ENCODE measurements around the gene ATG4A.

Gene ATG4A

DNA sequence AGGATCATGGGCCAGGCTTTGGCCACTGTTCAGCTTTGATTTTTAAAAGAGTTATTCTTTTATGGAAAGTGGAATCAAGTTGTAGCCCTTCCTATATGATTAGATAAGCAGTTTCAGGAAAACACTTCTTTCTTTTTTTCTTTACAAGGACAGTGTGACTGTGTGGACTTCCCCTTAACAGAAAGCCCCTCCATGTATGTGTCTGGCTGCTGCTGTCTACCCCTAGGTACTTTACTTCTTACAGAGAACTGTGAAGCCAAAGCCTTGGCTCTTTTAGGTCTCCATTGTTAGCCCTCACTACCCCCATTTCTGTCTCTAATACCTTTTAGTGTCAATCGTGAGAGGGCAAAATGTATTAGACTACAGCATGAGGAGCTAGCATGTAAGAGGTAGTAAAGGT is 27.6 kb upstream of the ATG4A start:
- no peak overlapping the region for H2AFZ ChIP-seq (ENCODE audit: low read length)
- H3K9me3 ChIP-seq (ENCODE audit: low read length), result no peaks in the 10 kb centered on the region
- H3K9ac ChIP-seq (ENCODE audit: low read length), result no peak overlapping the region
- H3K27me3 ChIP-seq (ENCODE audit: insufficient read depth, low read length), result no peaks in the 10 kb centered on the region
- TF ChIP-seq, protein P1, sequence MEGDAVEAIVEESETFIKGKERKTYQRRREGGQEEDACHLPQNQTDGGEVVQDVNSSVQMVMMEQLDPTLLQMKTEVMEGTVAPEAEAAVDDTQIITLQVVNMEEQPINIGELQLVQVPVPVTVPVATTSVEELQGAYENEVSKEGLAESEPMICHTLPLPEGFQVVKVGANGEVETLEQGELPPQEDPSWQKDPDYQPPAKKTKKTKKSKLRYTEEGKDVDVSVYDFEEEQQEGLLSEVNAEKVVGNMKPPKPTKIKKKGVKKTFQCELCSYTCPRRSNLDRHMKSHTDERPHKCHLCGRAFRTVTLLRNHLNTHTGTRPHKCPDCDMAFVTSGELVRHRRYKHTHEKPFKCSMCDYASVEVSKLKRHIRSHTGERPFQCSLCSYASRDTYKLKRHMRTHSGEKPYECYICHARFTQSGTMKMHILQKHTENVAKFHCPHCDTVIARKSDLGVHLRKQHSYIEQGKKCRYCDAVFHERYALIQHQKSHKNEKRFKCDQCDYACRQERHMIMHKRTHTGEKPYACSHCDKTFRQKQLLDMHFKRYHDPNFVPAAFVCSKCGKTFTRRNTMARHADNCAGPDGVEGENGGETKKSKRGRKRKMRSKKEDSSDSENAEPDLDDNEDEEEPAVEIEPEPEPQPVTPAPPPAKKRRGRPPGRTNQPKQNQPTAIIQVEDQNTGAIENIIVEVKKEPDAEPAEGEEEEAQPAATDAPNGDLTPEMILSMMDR (IDR thresholded peaks at IDR 0.05; ENCODE audit: low read length), result no peak
- TF ChIP-seq EZH2 (IDR thresholded peaks at IDR 0.05; ENCODE audit: borderline replicate concordance, low read length), result no peak
- no peak overlapping the region for H3K27ac ChIP-seq (ENCODE audit: low read depth, low read length, poor library complexity, severe bottlenecking)
- H3K4me2 ChIP-seq (ENCODE audit: low read length), result no peak overlapping the region
- no peaks in the 10 kb centered on the region for H3K4me1 ChIP-seq (ENCODE audit: insufficient read depth, low read length, severe bottlenecking)
- no peaks in the 10 kb centered on the region for H3K36me3 ChIP-seq (ENCODE audit: insufficient read depth, low read length)
- H3F3A ChIP-seq (ENCODE audit: insufficient read depth, low read length), result no peaks in the 10 kb centered on the region
- H3K9me2 ChIP-seq (ENCODE audit: low read depth, low read length), result no peaks in the 10 kb centered on the region
- no peaks in the 10 kb centered on the region for H4K20me1 ChIP-seq (ENCODE audit: insufficient read depth, low read length)
- H3K79me2 ChIP-seq (ENCODE audit: insufficient read depth, low read length), result no peaks in the 10 kb centered on the region
- no peak overlapping the region for H3K4me3 ChIP-seq (ENCODE audit: low read depth, low read length, poor library complexity, severe bottlenecking)

DNA sequence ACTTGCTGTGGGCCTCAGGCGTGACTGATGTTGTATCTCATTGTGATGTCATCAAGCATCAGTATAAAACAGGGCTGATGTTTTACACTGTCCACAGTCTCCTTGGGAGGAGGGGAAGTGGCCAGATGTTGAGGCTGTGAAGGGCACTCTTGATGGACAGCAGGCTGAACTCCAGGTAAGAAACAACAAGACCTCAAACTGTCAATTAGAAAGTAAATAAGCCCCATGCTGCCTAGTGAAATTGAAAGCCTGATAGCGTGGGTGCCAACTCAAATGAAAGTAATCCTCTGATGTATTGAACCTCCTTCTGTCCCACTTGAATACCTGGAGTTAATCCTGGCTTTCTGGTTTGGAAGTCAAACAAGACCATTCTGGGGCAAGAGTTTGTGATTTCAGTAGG is 27.0 kb upstream of the ATG4A start:
- no peaks in the 10 kb centered on the region for H3K27me3 ChIP-seq (ENCODE audit: insufficient read depth, low read length)
- no peak overlapping the region for H3K9ac ChIP-seq (ENCODE audit: low read length)
- H2AFZ ChIP-seq (ENCODE audit: low read length), result no peak overlapping the region
- H3F3A ChIP-seq (ENCODE audit: insufficient read depth, low read length), result no peaks in the 10 kb centered on the region
- no peaks in the 10 kb centered on the region for H3K9me3 ChIP-seq (ENCODE audit: low read length)
- no peak overlapping the region for H3K4me3 ChIP-seq (ENCODE audit: low read depth, low read length, poor library complexity, severe bottlenecking)
- H3K4me2 ChIP-seq (ENCODE audit: low read length), result no peak overlapping the region
- no peaks in the 10 kb centered on the region for H3K9me2 ChIP-seq (ENCODE audit: low read depth, low read length)
- no peaks in the 10 kb centered on the region for H3K36me3 ChIP-seq (ENCODE audit: insufficient read depth, low read length)
- H3K4me1 ChIP-seq (ENCODE audit: insufficient read depth, low read length, severe bottlenecking), result no peaks in the 10 kb centered on the region
- no peak for TF ChIP-seq EZH2 (IDR thresholded peaks at IDR 0.05; ENCODE audit: borderline replicate concordance, low read length)
- TF ChIP-seq, protein P1 (IDR thresholded peaks at IDR 0.05; ENCODE audit: low read length), result no peak
- no peaks in the 10 kb centered on the region for H4K20me1 ChIP-seq (ENCODE audit: insufficient read depth, low read length)
- H3K27ac ChIP-seq (ENCODE audit: low read depth, low read length, poor library complexity, severe bottlenecking), result no peak overlapping the region
- H3K79me2 ChIP-seq (ENCODE audit: insufficient read depth, low read length), result no peaks in the 10 kb centered on the region

DNA sequence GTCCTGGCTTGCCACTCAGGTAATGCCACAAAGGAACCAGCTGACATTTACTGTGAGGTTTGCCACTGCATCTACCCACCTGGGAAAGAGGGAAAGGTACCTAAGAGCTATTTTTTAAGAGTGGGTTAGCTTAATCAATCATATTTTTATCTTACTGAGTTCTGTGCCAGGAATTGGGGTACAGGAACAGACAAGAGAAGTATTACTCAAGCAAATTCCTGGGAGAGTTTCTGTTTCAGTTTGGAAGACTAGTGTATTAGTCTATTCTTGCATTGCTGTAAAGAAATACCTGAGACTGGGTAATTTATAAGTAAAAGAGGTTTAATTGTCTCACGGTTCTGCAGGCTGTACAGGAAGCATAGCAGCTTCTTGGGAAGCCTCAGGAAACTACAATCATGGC is 23.5 kb upstream of the ATG4A start:
- H3K4me3 ChIP-seq (ENCODE audit: low read depth, low read length, poor library complexity, severe bottlenecking), result no peak overlapping the region
- H3K9me2 ChIP-seq (ENCODE audit: low read depth, low read length), result no peaks in the 10 kb centered on the region
- H2AFZ ChIP-seq (ENCODE audit: low read length), result no peak overlapping the region
- no peaks in the 10 kb centered on the region for H4K20me1 ChIP-seq (ENCODE audit: insufficient read depth, low read length)
- TF ChIP-seq EZH2 (IDR thresholded peaks at IDR 0.05; ENCODE audit: borderline replicate concordance, low read length), result no peak
- TF ChIP-seq, protein P1 (IDR thresholded peaks at IDR 0.05; ENCODE audit: low read length), result no peak
- no peaks in the 10 kb centered on the region for H3K27me3 ChIP-seq (ENCODE audit: insufficient read depth, low read length)
- H3K9ac ChIP-seq (ENCODE audit: low read length), result no peak overlapping the region
- H3K4me2 ChIP-seq (ENCODE audit: low read length), result no peak overlapping the region
- no peaks in the 10 kb centered on the region for H3K9me3 ChIP-seq (ENCODE audit: low read length)
- no peaks in the 10 kb centered on the region for H3K36me3 ChIP-seq (ENCODE audit: insufficient read depth, low read length)
- no peaks in the 10 kb centered on the region for H3K79me2 ChIP-seq (ENCODE audit: insufficient read depth, low read length)
- no peaks in the 10 kb centered on the region for H3K4me1 ChIP-seq (ENCODE audit: insufficient read depth, low read length, severe bottlenecking)
- no peak overlapping the region for H3K27ac ChIP-seq (ENCODE audit: low read depth, low read length, poor library complexity, severe bottlenecking)
- H3F3A ChIP-seq (ENCODE audit: insufficient read depth, low read length), result no peaks in the 10 kb centered on the region
